ENCODE measurements around the gene PAXIP1.
"Not testable (repeated sequence)": the region's sequence is repeated elsewhere in the genome, so short reads cannot be mapped to it uniquely, and the experiment has no call there.

Gene PAXIP1

GRCh38 chr7:155003092-155003375 is at the start of gene PAXIP1:
Gene PAXIP1 (minus strand): TSS chr7:155003124. CDS start chr7:155002929, 195 bp downstream.
- DNase-seq (ENCODE audit: low read depth in 2 of 2) = no peak

- DNase-seq (ENCODE audit: low read depth in 2 of 2) = no peak
These were observed 48.4 kb upstream of the PAXIP1 start for GRCh38 chr7:155051355-155051754.

GRCh38 chr7:155048006-155048405 is 45.1 kb upstream of the PAXIP1 start:
- no peak for DNase-seq (ENCODE audit: low read depth in 2 of 2)

GRCh38 chr7:155043756-155044155 is 40.8 kb upstream of the PAXIP1 start:
- no peak for DNase-seq (ENCODE audit: low read depth in 2 of 2)

GRCh38 chr7:155038335-155038734 is 35.4 kb upstream of the PAXIP1 start:
- no peak for DNase-seq (ENCODE audit: low read depth in 2 of 2)

- not testable (repeated sequence) for DNase-seq (ENCODE audit: low read depth in 2 of 2)
These were observed 31.6 kb upstream of the PAXIP1 start for GRCh38 chr7:155034495-155034894.

GRCh38 chr7:155032978-155033377 is 30.1 kb upstream of the PAXIP1 start:
- DNase-seq (ENCODE audit: low read depth in 2 of 2) = no peak

GRCh38 chr7:155027879-155028278 is 25.0 kb upstream of the PAXIP1 start:
- DNase-seq (ENCODE audit: low read depth in 2 of 2) = no peak

- DNase-seq (ENCODE audit: low read depth in 2 of 2) = no peak
These were observed 18.8 kb upstream of the PAXIP1 start for GRCh38 chr7:155021699-155022145.

- DNase-seq (ENCODE audit: low read depth in 2 of 2) = no peak
These were observed 18.1 kb upstream of the PAXIP1 start for GRCh38 chr7:155020996-155021395.

- no peak for DNase-seq (ENCODE audit: low read depth in 2 of 2)
These were observed 14.9 kb upstream of the PAXIP1 start for GRCh38 chr7:155017834-155018233.

GRCh38 chr7:155011086-155011485 is 8.2 kb upstream of the PAXIP1 start:
- no peak for DNase-seq (ENCODE audit: low read depth in 2 of 2)

- DNase-seq (ENCODE audit: low read depth in 2 of 2) = no peak
These were observed 6.7 kb upstream of the PAXIP1 start for GRCh38 chr7:155009570-155010157.

- no peak for DNase-seq (ENCODE audit: low read depth in 2 of 2)
These were observed 5.0 kb upstream of the PAXIP1 start for GRCh38 chr7:155007947-155008346.

GRCh38 chr7:155003376-155004214 is 671 bp upstream of the PAXIP1 start:
- peak; percentile 66 to 81 for DNase-seq (ENCODE audit: low read depth in 2 of 2)

- peak in 1 of 2 donors; percentile 72 for DNase-seq (ENCODE audit: low read depth in 2 of 2)
These were observed 373 bp downstream of the PAXIP1 start for GRCh38 chr7:155002411-155003091.

- DNase-seq (ENCODE audit: low read depth in 2 of 2) = no peak
These were observed 1.0 kb downstream of the PAXIP1 start for GRCh38 chr7:155001756-155002410.

- DNase-seq (ENCODE audit: low read depth in 2 of 2) = no peak
These were observed 2.1 kb downstream of the PAXIP1 start for GRCh38 chr7:155000795-155001194.

- no peak for DNase-seq (ENCODE audit: low read depth in 2 of 2)
These were observed 4.4 kb downstream of the PAXIP1 start for GRCh38 chr7:154998481-154998880.

GRCh38 chr7:154997840-154998370 is 5.0 kb downstream of the PAXIP1 start:
- no peak for DNase-seq (ENCODE audit: low read depth in 2 of 2)

- no peak for DNase-seq (ENCODE audit: low read depth in 2 of 2)
These were observed 6.2 kb downstream of the PAXIP1 start for GRCh38 chr7:154996756-154997155.

- no peak for DNase-seq (ENCODE audit: low read depth in 2 of 2)
These were observed 6.8 kb downstream of the PAXIP1 start for GRCh38 chr7:154996101-154996500.
